Neural progenitor cell (in vitro differentiated cells): Measurements from ENCODE around the gene SND1. TPM values are rescaled to one million over a fixed set of nuclear protein-coding genes. Genes with fewer than 3 reads are reported as not detected.

ENCODE experiments used
- DNase-seq: peaks from one replicate; pipeline ENCODE4 v3.0.0-alpha.2; 2016; ENCODE audit warnings: low spot score
- H2AFZ ChIP-seq: fragments of 200-600 bp; sonication (generic); replicated peaks from 2 replicates; pipeline ENCODE4 v1.6.1; 2016; ENCODE audit warnings: antibody characterized with exemption
- H3F3A ChIP-seq: fragments of 200-600 bp; sonication (generic); 2 replicates; pipeline ENCODE4 v1.6.1; 2016; ENCODE audit warnings: antibody characterized with exemption, low read depth
- H3K27ac ChIP-seq: fragments of 200-600 bp; sonication (generic); 2 replicates; pipeline ENCODE4 v1.5.1; 2016; ENCODE audit warnings: mild to moderate bottlenecking
- H3K27me3 ChIP-seq: fragments of 200-600 bp; sonication (generic); 2 replicates; pipeline ENCODE4 v1.6.1; 2016; ENCODE audit warnings: mild to moderate bottlenecking, moderate library complexity
- H3K36me3 ChIP-seq: fragments of 200-600 bp; sonication (generic); 2 replicates; pipeline ENCODE4 v1.5.1; 2016
- H3K4me1 ChIP-seq: fragments of 200-600 bp; sonication (generic); 2 replicates; pipeline ENCODE4 v1.6.1; 2016; ENCODE audit warnings: mixed run types
- H3K4me2 ChIP-seq: fragments of 200-600 bp; sonication (generic); 2 replicates; pipeline ENCODE4 v1.6.1; 2016
- H3K4me3 ChIP-seq: fragments of 200-600 bp; sonication (generic); 2 replicates; pipeline ENCODE4 v1.5.1; 2016
- H3K79me2 ChIP-seq: fragments of 200-600 bp; sonication (generic); 2 replicates; pipeline ENCODE4 v1.6.1; 2016; ENCODE audit warnings: low read depth
- H3K9ac ChIP-seq: fragments of 200-600 bp; sonication (generic); 2 replicates; pipeline ENCODE4 v1.6.1; 2016
- H3K9me3 ChIP-seq: fragments of 200-600 bp; sonication (generic); 2 replicates; pipeline ENCODE4 v1.5.1; 2016; ENCODE audit warnings: low read depth
- H4K20me1 ChIP-seq: fragments of 200-600 bp; sonication (generic); 2 replicates; pipeline ENCODE4 v1.6.1; 2016; ENCODE audit warnings: low read depth
- H3K27ac Mint-ChIP-seq: 3 replicates; pipeline ENCODE4 v1.8.0; 2021; ENCODE audit warnings: mixed read lengths
- H3K27me3 Mint-ChIP-seq: 2 replicates; pipeline ENCODE4 v1.8.0; 2022; ENCODE audit warnings: low read depth, mild to moderate bottlenecking, inconsistent platforms, moderate library complexity, mixed read lengths; ENCODE audit not compliant: insufficient read depth
- H3K36me3 Mint-ChIP-seq: 3 replicates; pipeline ENCODE4 v1.8.0; 2021; ENCODE audit warnings: mixed read lengths
- H3K4me1 Mint-ChIP-seq: 3 replicates; pipeline ENCODE4 v1.8.0; 2021; ENCODE audit warnings: mixed read lengths
- H3K4me3 Mint-ChIP-seq: 3 replicates; pipeline ENCODE4 v1.8.0; 2021; ENCODE audit warnings: mild to moderate bottlenecking, moderate library complexity, mixed read lengths
- H3K9me3 Mint-ChIP-seq: 3 replicates; pipeline ENCODE4 v1.8.0; 2020; ENCODE audit warnings: mixed read lengths
- EZH2 ChIP-seq: fragments of 200-600 bp; sonication (generic); IDR thresholded peaks from 2 replicates; pipeline ENCODE4 v1.6.1; 2017; ENCODE audit warnings: antibody characterized with exemption, mild to moderate bottlenecking, moderate library complexity
- EZH2phosphoT487 ChIP-seq: fragments of 200-600 bp; sonication (generic); IDR thresholded peaks from 2 replicates; pipeline ENCODE4 v1.6.1; 2017; ENCODE audit warnings: antibody characterized with exemption
- total RNA-seq: library from RNA; depleted of rRNA; stranded (reverse); fragments of >200 nt; gene quantifications from 2 replicates; pipeline ENCODE4 v1.2.3, GENCODE V29; 2015; ENCODE audit warnings: low replicate concordance
- TF ChIP-seq, protein P1 (sequence below): fragments of 200-600 bp; sonication (generic); IDR thresholded peaks from 2 replicates; pipeline ENCODE4 v1.5.1; 2017; ENCODE audit warnings: antibody characterized with exemption, mild to moderate bottlenecking

SND1 gene
- total RNA-seq, 1 donor from 2014 or later, result 154 TPM

DNA sequence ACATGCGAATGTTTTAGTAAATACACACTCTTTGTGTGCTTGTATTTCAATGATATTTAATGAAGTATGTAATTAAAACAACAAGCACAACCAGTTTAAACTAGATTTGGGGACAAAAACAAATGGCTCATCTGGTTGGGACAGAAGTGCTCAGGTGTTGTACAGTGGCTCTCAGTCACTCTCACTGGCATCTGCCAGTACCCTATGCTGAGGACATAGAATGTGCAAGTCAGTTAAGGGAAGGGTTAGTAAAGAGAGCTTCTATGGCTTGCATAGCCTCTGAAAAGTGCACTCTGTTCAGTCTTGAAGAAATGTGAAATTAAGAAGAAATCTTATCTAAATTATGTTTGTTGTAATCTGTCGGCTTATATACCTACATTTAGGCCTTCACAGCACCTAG is 196.2 kb downstream of the SND1 start:
- Mint-ChIP-seq H3K4me3 (no peak overlapping the region), H3K27ac (no peak overlapping the region), H3K36me3 (peaks cover 2% of the 10 kb centered on the region), H3K4me1 (peaks cover 27% of the 10 kb centered on the region), H3K9me3 (no peaks in the 10 kb centered on the region), H3K27me3 (no peaks in the 10 kb centered on the region)
- Histone ChIP-seq H3K79me2 (no peaks in the 10 kb centered on the region), H3K9me3 (no peaks in the 10 kb centered on the region), H3K4me2 (no peak overlapping the region), H3K4me1 (peaks cover 18% of the 10 kb centered on the region), H3K4me3 (no peak overlapping the region), H3K9ac (no peak overlapping the region), H3F3A (peaks cover 5% of the 10 kb centered on the region), H3K27me3 (no peaks in the 10 kb centered on the region), H4K20me1 (no peaks in the 10 kb centered on the region), H3K36me3 (no peaks in the 10 kb centered on the region), H2AFZ (no peak overlapping the region), H3K27ac (no peak overlapping the region)
- DNase-seq, result no peak
- TF ChIP-seq, protein P1, sequence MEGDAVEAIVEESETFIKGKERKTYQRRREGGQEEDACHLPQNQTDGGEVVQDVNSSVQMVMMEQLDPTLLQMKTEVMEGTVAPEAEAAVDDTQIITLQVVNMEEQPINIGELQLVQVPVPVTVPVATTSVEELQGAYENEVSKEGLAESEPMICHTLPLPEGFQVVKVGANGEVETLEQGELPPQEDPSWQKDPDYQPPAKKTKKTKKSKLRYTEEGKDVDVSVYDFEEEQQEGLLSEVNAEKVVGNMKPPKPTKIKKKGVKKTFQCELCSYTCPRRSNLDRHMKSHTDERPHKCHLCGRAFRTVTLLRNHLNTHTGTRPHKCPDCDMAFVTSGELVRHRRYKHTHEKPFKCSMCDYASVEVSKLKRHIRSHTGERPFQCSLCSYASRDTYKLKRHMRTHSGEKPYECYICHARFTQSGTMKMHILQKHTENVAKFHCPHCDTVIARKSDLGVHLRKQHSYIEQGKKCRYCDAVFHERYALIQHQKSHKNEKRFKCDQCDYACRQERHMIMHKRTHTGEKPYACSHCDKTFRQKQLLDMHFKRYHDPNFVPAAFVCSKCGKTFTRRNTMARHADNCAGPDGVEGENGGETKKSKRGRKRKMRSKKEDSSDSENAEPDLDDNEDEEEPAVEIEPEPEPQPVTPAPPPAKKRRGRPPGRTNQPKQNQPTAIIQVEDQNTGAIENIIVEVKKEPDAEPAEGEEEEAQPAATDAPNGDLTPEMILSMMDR, result no peak

DNA sequence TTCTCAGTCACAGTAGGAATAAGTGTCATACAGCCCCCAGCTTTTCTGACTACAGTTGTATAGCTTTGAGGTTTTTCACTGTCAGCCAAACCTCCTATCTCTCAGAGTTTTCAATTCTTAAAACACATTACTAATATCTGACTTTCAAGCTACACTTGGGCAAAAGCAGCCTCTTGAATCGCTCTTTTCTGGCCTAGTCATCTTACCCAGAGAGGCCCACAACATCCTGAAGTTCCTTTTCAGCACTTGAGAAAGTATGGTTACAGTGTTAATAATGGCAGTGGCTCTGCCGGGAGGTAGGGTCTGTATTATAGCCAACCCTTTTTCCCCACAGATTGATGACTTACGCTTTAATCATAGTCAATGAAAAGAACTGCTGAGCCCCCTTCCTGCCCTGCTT is 198.2 kb downstream of the SND1 start:
- Mint-ChIP-seq H3K4me3 (no peak overlapping the region), H3K27ac (no peak overlapping the region)
- H4K20me1 ChIP-seq, result no peaks in the 10 kb centered on the region

DNA sequence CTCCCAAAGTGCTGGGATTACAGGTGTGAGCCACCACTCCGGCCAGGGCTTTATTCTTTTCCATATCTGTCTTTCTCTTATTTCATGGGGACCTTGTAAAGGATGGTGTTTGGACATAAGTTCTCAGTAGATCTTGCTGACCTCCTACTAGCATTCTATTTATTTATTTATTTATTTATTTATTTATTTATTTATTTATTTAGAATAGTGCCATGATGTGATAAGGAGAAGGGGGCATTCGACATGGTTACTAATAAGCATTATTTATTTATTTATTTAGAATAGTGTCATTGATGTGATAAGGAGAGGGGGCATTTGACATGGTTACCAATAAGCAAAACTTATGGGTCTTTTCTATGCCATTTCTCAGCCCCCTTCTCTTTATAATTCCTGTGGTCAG is 202.4 kb downstream of the SND1 start:
- Histone ChIP-seq H3K36me3 (no peaks in the 10 kb centered on the region), H3K27me3 (no peaks in the 10 kb centered on the region), H2AFZ (no peak overlapping the region), H3K9me3 (no peaks in the 10 kb centered on the region), H3K79me2 (no peaks in the 10 kb centered on the region), H4K20me1 (no peaks in the 10 kb centered on the region), H3K4me1 (peaks cover 21% of the 10 kb centered on the region), H3K9ac (no peak overlapping the region), H3K4me3 (no peak overlapping the region), H3F3A (peaks cover 5% of the 10 kb centered on the region), H3K27ac (no peak overlapping the region), H3K4me2 (no peak overlapping the region)
- no peak for DNase-seq
- peaks cover 5% of the 10 kb centered on the region for H3K36me3 Mint-ChIP-seq
- no peaks in the 10 kb centered on the region for H3K27me3 Mint-ChIP-seq
- H3K9me3 Mint-ChIP-seq, result no peaks in the 10 kb centered on the region
- H3K4me3 Mint-ChIP-seq, result no peak overlapping the region
- H3K4me1 Mint-ChIP-seq, result peaks cover 11% of the 10 kb centered on the region
- H3K27ac Mint-ChIP-seq, result no peak overlapping the region
- TF ChIP-seq, protein P1, result no peak
- no peak for TF ChIP-seq EZH2
- TF ChIP-seq EZH2phosphoT487, result no peak

More for the DNA sequence above, 198.2 kb downstream of the SND1 start:
- peaks cover 17% of the 10 kb centered on the region for H3K4me1 Mint-ChIP-seq
- Histone ChIP-seq H3F3A (peaks cover 5% of the 10 kb centered on the region), H3K9me3 (no peaks in the 10 kb centered on the region), H3K4me3 (no peak overlapping the region), H3K36me3 (no peaks in the 10 kb centered on the region), H3K4me1 (peaks cover 18% of the 10 kb centered on the region), H3K9ac (no peak overlapping the region), H2AFZ (no peak overlapping the region), H3K79me2 (no peaks in the 10 kb centered on the region), H3K4me2 (no peak overlapping the region), H3K27me3 (no peaks in the 10 kb centered on the region), H3K27ac (no peak overlapping the region)
- H3K9me3 Mint-ChIP-seq, result no peaks in the 10 kb centered on the region
- TF ChIP-seq, protein P1, result no peak
- no peak for TF ChIP-seq EZH2phosphoT487
- no peak for TF ChIP-seq EZH2
- H3K27me3 Mint-ChIP-seq, result no peaks in the 10 kb centered on the region
- H3K36me3 Mint-ChIP-seq, result peaks cover 2% of the 10 kb centered on the region
- no peak for DNase-seq

DNA sequence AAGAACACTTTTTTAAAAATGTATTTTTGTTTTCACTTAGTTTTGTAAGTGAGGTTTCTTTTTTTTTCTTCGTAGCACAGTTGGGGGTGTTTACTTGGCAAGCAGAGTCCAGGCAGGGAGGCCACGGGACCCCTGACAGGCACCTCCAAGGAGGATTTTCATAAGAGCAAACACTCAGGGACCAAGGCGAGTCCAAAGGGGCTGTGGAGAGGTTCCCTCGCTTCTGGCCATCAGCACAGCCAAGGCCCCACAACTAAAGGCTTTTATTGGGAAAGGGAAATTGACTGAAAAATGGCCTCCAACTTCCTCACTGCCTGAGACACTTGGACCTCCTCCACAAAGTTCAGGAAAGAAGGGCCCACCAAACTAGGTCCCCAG is 205.5 kb downstream of the SND1 start:
- Histone ChIP-seq H3K9ac (no peak overlapping the region), H3K27ac (no peak overlapping the region), H3K36me3 (no peaks in the 10 kb centered on the region), H3K79me2 (no peaks in the 10 kb centered on the region), H3K4me3 (no peak overlapping the region), H3K27me3 (no peaks in the 10 kb centered on the region), H3K4me1 (peaks cover 12% of the 10 kb centered on the region), H4K20me1 (no peaks in the 10 kb centered on the region), H3K4me2 (no peak overlapping the region), H3K9me3 (no peaks in the 10 kb centered on the region), H2AFZ (no peak overlapping the region), H3F3A (no peaks in the 10 kb centered on the region)
- no peak for DNase-seq
- TF ChIP-seq, protein P1, result no peak
- TF ChIP-seq EZH2, result no peak
- no peak for TF ChIP-seq EZH2phosphoT487
- Mint-ChIP-seq H3K4me1 (peaks cover 5% of the 10 kb centered on the region), H3K4me3 (no peak overlapping the region), H3K27ac (no peak overlapping the region), H3K27me3 (no peaks in the 10 kb centered on the region), H3K9me3 (no peaks in the 10 kb centered on the region), H3K36me3 (peaks cover 5% of the 10 kb centered on the region)
